ENCODE results near the gene LRRC28.
A peak's percentile ranks its signal among the peaks of the same experiment; 100 is the strongest.
"Not testable (repeated sequence)": the region's sequence is repeated elsewhere in the genome, so short reads cannot be mapped to it uniquely, and the experiment has no call there.

The LRRC28 gene

DNA sequence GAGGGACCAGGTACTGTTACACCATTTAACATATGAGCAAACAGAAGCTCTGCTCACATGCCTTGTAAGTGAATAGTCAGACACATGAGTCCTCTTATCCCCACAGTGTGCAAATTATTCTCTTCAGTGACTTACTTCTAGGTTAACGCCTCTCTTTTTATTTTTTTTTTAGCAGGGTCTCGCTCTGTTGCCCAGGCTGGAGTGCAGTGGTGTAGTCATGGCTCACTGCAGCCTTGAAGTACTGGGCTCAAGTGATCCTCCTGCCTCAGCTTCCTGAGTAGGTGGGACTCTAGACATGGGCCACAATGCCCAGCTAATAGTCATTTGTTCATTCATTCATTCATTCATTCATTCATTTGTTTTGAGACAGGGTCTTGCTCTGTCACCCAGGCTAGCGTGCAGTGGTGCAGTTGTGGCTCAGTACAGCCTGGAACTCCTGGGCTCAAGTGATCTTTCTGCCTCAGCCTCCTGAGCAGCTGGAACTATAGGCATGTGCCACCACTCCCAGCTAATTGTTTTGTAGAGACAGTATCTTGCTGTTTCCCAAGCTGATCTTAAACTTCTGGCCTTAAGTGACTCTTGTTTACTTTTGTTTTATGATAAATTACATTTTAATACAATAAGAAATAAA is 94.7 kb downstream of the LRRC28 start:
- DNase-seq = no peak

DNA sequence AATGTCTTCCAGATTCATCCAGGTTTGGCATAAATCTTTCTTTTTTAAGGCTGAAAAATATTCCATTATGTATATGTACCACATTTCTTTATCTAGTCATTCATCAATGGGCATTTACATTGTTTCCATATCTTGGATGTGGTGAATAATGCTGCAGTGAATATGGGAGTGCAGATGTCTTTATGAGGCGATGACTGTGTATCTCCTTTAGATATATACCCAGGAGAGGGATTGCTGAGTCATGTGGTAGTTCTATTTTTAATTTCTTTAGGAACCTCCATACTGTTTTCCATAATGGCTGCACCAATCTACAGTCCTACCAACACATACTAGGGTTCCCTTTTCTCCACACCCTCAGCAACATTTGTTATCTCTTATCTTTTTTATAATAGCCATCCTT is 96.3 kb downstream of the LRRC28 start:
- no peak for DNase-seq

DNA sequence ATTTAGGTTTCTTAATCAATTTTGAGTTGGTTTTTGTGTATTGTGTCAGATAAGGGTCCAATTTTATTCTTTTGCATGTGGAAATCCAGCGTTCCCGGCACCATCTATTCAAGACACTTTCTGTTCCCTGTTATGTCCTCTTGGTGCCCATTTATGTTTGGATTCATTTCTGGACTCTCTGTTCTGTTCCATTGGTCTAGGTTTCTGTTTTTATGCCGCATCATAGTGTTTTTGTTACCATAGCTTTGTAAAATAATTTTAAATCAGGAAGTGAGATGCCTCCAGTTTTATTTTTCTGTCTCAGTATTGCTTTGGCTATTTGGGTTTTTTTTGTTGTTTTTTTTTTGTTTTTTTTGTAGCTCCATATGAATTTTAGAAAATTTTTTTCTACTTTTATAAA is 97.1 kb downstream of the LRRC28 start:
- no peak for DNase-seq

GRCh38 chr15:99350408-99350807 is 99.1 kb downstream of the LRRC28 start:
- DNase-seq = no peak

GRCh38 chr15:99359769-99360168 is 108.5 kb downstream of the LRRC28 start:
- no peak for DNase-seq

DNA sequence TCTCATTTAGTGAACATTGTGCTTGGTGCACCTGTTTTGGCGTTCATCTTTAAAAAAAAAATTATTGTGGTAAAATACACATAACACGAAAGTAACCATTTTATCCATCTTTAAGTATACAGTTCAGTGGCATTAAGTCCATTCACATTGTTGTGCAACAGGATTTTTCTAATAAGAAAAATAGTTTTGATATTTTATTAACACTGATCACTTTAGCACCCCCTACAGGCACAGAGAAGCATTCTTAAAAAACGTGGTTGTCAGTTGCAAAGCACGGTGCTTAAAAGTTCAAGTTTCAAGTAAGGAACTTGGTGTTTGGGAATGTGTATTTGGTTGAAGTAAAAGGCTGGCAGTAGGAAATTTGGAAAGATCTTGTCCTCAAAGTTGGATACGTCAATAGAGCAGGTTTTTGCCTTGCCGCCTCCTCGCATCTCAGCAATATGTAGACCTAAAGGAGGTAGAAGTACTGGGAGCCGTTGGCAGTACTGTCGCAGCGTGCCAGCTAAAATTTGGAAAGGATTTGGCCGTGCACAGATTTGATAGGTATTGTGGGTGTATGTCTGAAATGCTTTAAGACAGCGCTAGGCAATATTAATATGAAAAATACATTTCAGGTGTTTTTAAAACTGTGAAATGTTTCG is 110.4 kb downstream of the LRRC28 start:
- peak; percentile 12 for DNase-seq

GRCh38 chr15:99365242-99365641 is 114.0 kb downstream of the LRRC28 start:
- no peak for DNase-seq

DNA sequence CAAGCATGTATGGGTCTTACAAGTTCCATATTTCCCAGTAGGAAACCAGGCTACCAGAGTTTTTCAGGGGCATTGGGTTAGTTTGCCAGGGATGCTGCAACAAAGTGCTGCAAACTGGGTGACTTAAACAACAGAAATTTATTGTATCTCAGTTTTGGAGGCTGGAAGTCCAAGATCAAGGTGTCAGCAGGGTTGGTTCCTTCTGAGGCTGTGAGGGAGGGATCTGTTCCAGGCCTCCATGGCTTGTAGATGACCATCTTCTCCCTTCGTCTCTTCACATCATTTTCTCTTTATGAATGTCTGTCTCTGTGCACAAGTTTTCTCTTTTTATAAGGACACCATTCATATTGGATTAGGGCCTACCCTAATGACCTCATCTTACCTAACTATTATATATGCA is 114.7 kb downstream of the LRRC28 start:
- DNase-seq = no peak

- no peak for DNase-seq
These were observed 117.5 kb downstream of the LRRC28 start for GRCh38 chr15:99368743-99369142.

DNA sequence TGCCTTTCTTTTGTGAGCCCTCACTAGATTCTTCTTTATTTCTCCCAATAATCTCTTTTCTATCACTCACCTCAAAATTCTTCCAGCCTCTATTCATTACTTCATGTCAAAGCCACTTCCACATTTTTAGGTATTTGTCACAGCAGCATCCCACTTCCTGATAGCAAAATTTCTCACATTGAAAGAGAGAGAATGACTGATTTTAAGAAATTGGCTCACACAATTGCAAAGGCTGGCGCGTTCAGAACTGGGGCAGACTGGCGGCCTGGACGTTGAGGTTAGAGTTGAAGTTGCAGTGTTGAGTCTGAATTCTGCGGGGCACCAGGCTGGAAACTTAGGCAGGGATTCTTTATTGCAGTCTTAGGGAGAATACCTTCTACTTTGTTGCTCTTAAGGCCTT is 117.9 kb downstream of the LRRC28 start:
- DNase-seq = no peak

DNA sequence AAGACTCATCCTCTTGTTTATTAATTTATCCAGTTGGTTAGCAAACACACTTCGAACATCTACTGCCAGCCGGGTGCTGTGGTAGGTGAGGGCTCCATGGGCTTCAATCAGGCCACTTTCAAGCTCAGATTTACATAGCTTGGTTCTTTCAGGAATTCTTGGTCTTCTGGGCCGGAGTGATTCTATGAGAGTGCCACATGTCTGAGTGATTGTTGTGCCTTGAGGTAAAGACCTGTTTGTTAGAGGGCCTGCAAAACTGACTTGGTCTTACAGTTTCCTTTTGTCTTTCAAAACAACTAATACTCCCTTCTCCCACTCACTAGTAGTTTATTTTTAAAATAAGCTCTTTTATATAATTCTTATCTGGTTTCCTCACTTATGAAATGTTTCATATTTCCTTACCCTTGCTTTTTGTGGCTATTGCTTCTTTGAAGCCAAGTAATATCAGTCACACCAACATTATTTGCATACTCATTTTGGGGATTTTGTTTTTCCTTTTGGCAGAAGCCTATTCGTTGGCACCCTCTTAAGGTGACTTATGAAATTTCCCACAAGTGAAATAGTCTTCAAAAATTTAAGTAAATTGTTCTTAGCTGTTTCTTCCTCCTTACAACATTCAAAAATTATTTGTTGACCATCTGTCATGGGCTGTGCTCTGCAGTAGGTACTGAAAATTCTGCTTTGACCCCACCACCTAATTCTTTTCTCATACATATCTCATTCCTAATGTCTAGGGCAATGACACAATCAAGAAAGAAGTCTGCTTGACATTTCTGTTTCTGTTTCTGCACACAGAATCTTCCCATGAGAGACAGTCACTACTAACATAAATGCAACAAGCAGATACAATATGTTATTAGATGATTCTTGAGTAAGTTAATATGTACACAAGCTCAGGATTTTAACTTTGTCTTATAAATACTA is 120.2 kb downstream of the LRRC28 start:
- no peak for DNase-seq

DNA sequence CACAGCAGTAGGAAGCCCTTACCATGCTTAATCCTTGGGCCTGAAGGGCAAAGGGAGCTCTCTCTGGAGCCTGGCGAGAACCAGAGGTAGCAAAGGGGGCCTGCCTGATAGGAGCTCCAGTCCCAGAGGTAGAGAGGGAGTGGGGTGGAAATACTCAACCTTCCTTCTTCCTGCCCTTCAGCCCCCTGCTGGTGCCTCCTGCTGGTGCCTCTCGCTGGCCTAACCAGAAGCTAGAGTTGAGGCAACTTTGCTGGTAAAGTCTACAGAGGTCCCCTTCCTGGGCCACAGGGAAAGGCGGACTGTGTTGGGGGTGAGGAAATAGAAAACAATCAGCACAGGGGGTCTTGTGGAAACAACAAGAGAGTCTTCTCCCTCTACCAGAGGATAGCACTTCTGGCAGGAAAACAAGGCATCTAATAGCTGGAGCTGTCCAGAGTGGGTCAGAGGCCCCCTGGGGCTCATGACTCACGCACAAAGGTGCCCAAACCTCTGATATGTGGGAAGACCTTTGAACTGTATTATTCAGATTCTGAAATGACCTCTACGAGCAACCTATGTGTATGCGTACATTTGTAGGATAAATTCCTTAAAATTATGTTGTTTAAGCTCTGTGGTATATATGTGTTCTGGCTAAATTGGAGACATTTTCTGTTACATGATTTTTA is 133.9 kb downstream of the LRRC28 start:
- no peak for DNase-seq

- no peak for DNase-seq
These were observed 134.6 kb downstream of the LRRC28 start for GRCh38 chr15:99385865-99386264.

GRCh38 chr15:99386391-99386790 is 135.1 kb downstream of the LRRC28 start:
- DNase-seq = no peak

GRCh38 chr15:99387421-99388168 is 136.3 kb downstream of the LRRC28 start:
- DNase-seq = no peak

DNA sequence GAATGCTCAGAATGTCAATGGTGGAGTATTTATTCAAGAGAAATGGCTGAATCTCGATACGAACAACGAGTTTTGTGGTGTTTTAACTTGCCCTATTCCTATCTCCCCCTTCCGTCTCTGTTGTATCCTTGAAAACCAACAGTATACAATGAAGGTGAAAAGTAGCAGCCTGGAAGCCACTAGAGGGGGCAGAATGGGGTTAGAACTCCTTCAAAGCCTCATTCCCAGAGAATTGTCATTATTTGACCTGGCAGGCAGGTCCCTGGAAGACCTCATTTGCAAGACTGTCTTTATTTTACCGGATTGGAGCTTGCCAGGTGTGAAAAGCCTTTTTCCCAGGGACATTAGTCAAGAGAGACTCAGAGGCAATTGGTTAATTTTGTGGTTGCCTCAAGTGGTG is 139.4 kb downstream of the LRRC28 start:
- DNase-seq = no peak

DNA sequence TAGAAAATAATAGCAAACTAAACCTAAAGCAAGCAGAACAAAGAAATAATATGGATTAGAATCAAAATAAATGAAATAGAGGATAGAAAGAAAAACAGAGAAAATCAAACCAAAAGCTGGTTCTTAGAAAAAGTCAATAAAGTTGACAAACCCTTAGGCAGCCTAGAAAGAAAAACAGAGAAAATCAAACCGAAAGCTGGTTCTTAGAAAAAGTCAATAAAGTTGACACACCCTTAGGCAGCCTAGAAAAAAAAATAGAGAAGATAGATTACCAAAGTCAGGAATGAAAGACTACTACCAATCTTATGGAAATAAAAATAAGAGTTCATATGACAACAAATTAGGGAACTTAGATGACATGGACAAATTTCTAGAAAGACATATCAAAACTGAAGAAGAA is 142.4 kb downstream of the LRRC28 start:
- no peak for DNase-seq

DNA sequence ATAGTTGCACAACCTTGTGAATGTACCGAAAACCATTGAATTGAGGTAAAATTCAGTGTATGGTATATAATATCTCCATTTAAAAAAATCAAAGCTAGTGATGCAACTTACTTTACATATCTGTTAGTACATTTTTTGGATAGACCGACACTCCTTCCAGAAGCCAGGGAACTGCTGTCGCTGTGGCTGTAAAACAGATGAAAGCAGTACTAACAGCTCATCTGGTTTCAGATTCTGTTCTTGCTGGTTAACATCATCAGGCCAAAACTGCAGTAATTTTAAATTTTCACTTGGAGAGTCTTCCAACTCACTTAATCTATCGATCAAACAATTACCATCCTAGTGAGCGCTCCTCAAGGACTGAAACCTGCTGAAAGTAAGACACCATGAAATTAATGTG is 145.1 kb downstream of the LRRC28 start:
- no peak for DNase-seq

DNA sequence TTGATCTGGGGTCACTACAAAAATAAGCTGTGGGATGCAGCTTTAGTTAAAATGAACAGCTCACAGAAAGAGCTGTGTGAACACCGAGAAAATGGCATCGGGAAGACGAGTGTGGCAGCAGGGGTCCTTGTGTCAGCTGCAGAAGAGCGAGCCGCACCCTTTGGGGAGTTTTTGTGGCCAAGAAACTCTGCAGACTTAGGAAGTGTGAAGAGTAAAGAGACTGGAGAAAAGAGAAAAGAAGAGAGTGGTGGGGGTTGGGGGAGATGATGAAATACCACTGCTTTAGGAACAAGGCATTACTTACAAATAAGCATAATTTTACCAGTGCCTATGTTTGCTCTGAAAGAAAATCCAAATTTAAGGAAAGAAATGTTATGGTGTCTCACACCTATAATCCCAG is 147.8 kb downstream of the LRRC28 start:
- DNase-seq = no peak

- DNase-seq = no peak
These were observed 148.3 kb downstream of the LRRC28 start for GRCh38 chr15:99399618-99400017.

GRCh38 chr15:99401216-99401615 is 149.9 kb downstream of the LRRC28 start:
- not testable (repeated sequence) for DNase-seq

GRCh38 chr15:99402014-99402729 is 150.9 kb downstream of the LRRC28 start:
- no peak for DNase-seq

All from RPMI8226 (cell line).